Caki2 (cell line): ENCODE results near the gene NMU. TPM values are rescaled to one million over a fixed set of nuclear protein-coding genes. Genes with fewer than 3 reads are reported as not detected.
"Not testable (repeated sequence)": the region's sequence is repeated elsewhere in the genome, so short reads cannot be mapped to it uniquely, and the experiment has no call there.

Experiments used
- DNase-seq: peaks from one replicate; pipeline ENCODE4 v3.0.0-alpha.2; 2015; ENCODE audit warnings: low read depth
- in situ Hi-C: cut with HindIII; loops from 2 replicates; pipeline ENCODE4 v1.10.0; 2016; ENCODE audit warnings: low sequenced_read_pairs, low pct_unique_long_range_greater_than_20kb, mixed read lengths
- total RNA-seq: library from RNA; depleted of rRNA; stranded (reverse); fragments of >200 nt; shearing (Covaris generic); gene quantifications from 2 replicates; pipeline ENCODE4 v1.2.3, GENCODE V29; 2014; ENCODE audit warnings: low replicate concordance; rRNA removed

The NMU gene, protein sequence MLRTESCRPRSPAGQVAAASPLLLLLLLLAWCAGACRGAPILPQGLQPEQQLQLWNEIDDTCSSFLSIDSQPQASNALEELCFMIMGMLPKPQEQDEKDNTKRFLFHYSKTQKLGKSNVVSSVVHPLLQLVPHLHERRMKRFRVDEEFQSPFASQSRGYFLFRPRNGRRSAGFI
- total RNA-seq: 0.84 and 5.0 TPM in 2 replicates

GRCh38 chr4:55635741-55636655 is at the start of gene NMU:
NMU (minus strand) TSS chr4:55636298; CDS start chr4:55636192, 106 bp downstream.
- peak; percentile 39 for DNase-seq
- in situ Hi-C loops: no loop called here

- DNase-seq: no peak
- in situ Hi-C loops: no loop called here
These were observed 48.2 kb upstream of the NMU start for GRCh38 chr4:55684276-55684675.

DNA sequence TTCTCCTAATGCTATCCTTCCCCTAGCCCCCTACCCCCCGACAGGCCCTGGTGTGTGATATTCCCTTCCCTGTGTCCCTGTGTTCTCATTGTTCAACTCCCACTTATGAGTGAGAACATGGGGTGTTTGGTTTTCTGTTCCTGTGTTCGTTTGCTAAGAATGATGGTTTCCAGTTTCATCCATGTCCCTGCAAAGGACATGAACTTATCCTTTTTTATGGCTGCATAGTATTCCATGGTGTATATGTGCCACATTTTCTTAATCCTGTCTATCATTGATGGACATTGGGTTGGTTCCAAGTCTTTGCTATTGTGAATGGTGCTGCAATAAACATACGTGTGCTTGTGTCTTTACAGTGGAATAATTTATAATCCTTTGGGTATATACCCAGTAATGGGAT is 46.7 kb upstream of the NMU start:
- DNase-seq, in situ Hi-C loops: not testable (repeated sequence)

- no peak for DNase-seq
- in situ Hi-C loops: no loop called here
These were observed 46.2 kb upstream of the NMU start for GRCh38 chr4:55682295-55682694.

- in situ Hi-C loops: no loop called here
- DNase-seq: no peak
These were observed 45.3 kb upstream of the NMU start for GRCh38 chr4:55681430-55681829.

- in situ Hi-C loops: no loop called here
- DNase-seq: no peak
These were observed 39.2 kb upstream of the NMU start for GRCh38 chr4:55675196-55675793.

DNA sequence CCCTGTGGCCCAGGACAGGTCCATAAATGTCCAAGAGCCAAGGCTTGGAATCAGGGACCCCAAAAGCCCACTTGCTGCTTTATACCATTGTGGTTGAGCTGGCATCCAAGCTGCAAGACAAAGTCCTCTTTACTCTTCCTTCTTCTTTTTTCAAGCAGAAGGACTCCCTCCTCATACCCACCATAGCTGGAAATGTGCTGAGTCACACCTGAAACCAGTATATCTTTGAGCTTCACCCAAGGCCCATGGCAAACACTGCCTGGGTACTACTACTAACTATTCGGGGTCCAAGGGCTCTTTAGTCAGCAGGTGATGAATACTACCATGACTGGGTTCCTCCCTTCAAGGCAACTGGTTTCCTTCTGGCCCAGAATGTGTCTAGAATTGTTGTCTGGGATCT is 37.3 kb upstream of the NMU start:
- DNase-seq: no peak
- in situ Hi-C loops: no loop called here

- in situ Hi-C loops: no loop called here
These were observed 35.6 kb upstream of the NMU start for GRCh38 chr4:55671667-55672066.

GRCh38 chr4:55670695-55671094 is 34.6 kb upstream of the NMU start:
- DNase-seq: no peak
- in situ Hi-C loops: no loop called here

More at GRCh38 chr4:55671667-55672066, 35.6 kb upstream of the NMU start:
- no peak for DNase-seq

GRCh38 chr4:55668449-55668848 is 32.4 kb upstream of the NMU start:
- no peak for DNase-seq
- in situ Hi-C loops: no loop called here

- DNase-seq: no peak
- in situ Hi-C loops: no loop called here
These were observed 30.4 kb upstream of the NMU start for GRCh38 chr4:55666535-55666934.

DNA sequence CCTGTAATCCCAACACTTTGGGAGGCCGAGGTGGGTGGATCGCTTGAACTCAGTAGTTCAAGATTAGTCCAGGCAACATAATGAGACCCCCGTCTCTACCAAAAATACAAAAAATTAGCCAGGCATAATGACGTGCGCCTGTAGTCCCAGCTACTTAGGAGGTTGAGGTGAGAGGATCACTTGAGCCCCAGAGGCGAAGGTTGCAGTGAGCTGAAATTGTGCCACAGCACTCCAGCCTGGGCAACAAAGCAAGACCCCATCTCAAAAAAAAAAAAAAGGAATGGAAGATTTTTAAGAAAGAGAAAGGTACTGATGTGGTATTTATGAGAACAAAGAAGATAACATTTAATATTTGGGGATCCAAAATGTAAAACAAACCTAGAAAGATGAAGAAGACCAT is 27.0 kb upstream of the NMU start:
- DNase-seq: no peak
- in situ Hi-C loops: no loop called here

- DNase-seq: no peak
- in situ Hi-C loops: no loop called here
These were observed 25.4 kb upstream of the NMU start for GRCh38 chr4:55661398-55662056.

GRCh38 chr4:55658657-55659056 is 22.6 kb upstream of the NMU start:
- DNase-seq: no peak
- in situ Hi-C loops: no loop called here

DNA sequence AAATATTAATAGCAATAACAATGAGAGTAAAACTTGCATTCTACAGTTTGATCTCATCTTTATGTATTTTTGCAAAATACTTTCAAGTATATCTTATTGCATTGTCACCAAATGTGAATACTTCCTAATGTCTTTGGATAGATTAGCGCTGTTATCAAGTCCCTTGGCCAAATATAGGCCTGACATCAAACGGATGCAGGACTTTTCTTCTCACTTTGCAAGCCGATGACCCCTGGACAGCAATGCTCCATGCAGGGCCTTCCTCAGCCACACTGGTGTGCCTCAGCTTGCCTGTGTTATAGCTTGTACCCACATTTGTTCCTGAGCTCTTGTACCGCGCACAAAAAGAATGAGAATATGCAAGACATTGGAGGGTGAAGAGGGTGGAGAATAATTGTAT is 18.0 kb upstream of the NMU start:
- in situ Hi-C loops: no loop called here
- DNase-seq: no peak

DNA sequence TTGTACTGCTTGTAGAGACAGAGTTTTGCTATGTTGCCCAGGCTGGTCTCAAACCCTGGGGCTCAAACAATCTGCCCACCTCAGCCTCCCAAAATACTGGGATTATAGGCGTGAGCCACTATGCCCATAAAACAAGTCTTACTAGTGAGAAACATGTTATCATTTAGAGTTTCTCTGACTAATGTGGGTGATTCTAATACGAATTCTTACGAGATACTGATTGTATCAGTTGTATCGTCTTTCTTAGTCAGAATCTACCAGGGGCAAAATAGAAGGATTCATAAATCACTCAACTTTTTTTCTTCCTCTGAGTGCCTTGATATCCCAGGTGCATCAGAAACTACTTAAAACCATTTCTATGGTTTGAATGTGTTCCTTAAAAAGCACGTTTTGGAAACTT is 14.4 kb upstream of the NMU start:
- DNase-seq: no peak
- in situ Hi-C loops: no loop called here

- in situ Hi-C loops: no loop called here
- no peak for DNase-seq
These were observed 1.2 kb upstream of the NMU start for GRCh38 chr4:55637272-55637820.

GRCh38 chr4:55636656-55636999 is 530 bp upstream of the NMU start:
- DNase-seq: no peak
- in situ Hi-C loops: no loop called here

- no peak for DNase-seq
- in situ Hi-C loops: no loop called here
These were observed 816 bp downstream of the NMU start for GRCh38 chr4:55635282-55635681.
